Activated B cell treated with CpG ODN at 0.5 μM for 24 hours (primary cell): ENCODE data around the gene CILP2. TPM values are rescaled to one million over a fixed set of nuclear protein-coding genes. Genes with fewer than 3 reads are reported as not detected.

Source experiments
- ATAC-seq: fragments of 200-7000 bp; cut with Tn5 transposase; one replicate; pipeline ENCODE4 v1.10.0; 2021; ENCODE audit warnings: low read depth, mild to moderate bottlenecking, moderate library complexity
- CTCF ChIA-PET: fragments of 350-600 bp; sonication (Branson Sonifier 250); formaldehyde crosslinking; loops from one replicate; lab custom pipeline; 2021; ENCODE audit warnings: antibody characterized with exemption; lab: Charles Lee
- POLR2A ChIA-PET: fragments of 350-600 bp; sonication (Branson Sonifier 250); formaldehyde crosslinking; loops from one replicate; lab custom pipeline; 2021; ENCODE audit warnings: antibody characterized with exemption; lab: Charles Lee
- DNase-seq: peaks from one replicate; pipeline ENCODE4 v3.0.0; 2022
- H3K27ac Mint-ChIP-seq: one replicate; pipeline ENCODE4 v1.8.0; 2020; ENCODE audit warnings: mixed read lengths
- H3K27me3 Mint-ChIP-seq: one replicate; pipeline ENCODE4 v1.8.0; 2021; ENCODE audit warnings: mixed read lengths
- H3K36me3 Mint-ChIP-seq: one replicate; pipeline ENCODE4 v1.8.0; 2021; ENCODE audit warnings: low read depth, mixed read lengths
- H3K4me1 Mint-ChIP-seq: one replicate; pipeline ENCODE4 v1.8.0; 2021; ENCODE audit warnings: mixed read lengths
- H3K4me3 Mint-ChIP-seq: one replicate; pipeline ENCODE4 v1.8.0; 2020; ENCODE audit warnings: mild to moderate bottlenecking, mixed read lengths
- H3K9me3 Mint-ChIP-seq: one replicate; pipeline ENCODE4 v1.8.0; 2020; ENCODE audit warnings: mixed read lengths
- intact Hi-C: fragments of 100-400 bp; cut with micrococcal nuclease; formaldehyde crosslinking; loops from one replicate; pipeline ENCODE4 v1.15.1; 2024
- total RNA-seq: library from RNA; stranded (reverse); gene quantifications from 2 replicates; pipeline ENCODE4 v1.2.3, GENCODE V29; 2022
- TF ChIP-seq, protein P1 (sequence below): fragments of 200-600 bp; IDR thresholded peaks from one replicate; pipeline ENCODE4 v1.8.0; 2022; ENCODE audit warnings: antibody characterized with exemption, mild to moderate bottlenecking

Gene CILP2
- total RNA-seq, 1 donor from 2014 or later, result 0.27 TPM

DNA sequence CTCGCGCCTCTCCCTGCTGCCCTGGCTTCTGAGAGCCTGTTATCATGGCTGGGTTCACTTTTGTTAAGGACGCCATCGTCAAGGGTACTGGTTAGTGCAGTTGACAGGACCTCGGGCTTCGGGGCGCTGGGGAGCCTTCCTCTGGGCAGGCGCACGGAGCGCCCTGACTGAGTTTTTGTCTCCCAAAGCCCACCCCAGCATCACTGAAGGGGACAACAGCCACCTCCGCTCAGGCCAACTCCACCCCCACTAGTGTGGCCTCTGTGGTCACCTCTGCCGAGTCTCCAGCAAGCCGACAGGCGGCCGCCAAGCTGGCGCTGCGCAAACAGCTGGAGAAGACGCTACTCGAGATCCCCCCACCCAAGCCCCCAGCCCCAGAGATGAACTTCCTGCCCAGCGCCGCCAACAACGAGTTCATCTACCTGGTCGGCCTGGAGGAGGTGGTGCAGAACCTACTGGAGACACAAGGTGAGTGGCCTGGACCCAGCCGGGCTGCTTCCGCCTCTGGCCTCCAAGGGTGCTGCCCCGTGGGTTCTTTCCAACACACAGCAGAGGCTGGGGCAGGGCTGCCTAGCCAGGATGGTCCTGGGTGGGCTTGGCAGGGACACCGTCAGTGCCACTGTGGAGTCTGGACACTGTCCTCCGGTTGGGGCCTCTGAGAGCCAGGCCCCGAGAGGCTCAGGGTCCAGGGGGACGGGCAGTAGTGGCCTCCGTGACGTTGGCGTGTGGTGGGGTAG is 39.6 kb upstream of the CILP2 start:
- no peaks in the 10 kb centered on the region for H3K4me1 Mint-ChIP-seq
- no peak overlapping the region for H3K4me3 Mint-ChIP-seq
- H3K27ac Mint-ChIP-seq, result no peak overlapping the region
- no peaks in the 10 kb centered on the region for H3K9me3 Mint-ChIP-seq
- intact Hi-C loops, result no loop called here
- DNase-seq (no peak), ATAC-seq (no peak)
- H3K36me3 Mint-ChIP-seq, result peaks cover 91% of the 10 kb centered on the region
- no peaks in the 10 kb centered on the region for H3K27me3 Mint-ChIP-seq
- POLR2A ChIA-PET, result no interaction called here
- TF ChIP-seq, protein P1, sequence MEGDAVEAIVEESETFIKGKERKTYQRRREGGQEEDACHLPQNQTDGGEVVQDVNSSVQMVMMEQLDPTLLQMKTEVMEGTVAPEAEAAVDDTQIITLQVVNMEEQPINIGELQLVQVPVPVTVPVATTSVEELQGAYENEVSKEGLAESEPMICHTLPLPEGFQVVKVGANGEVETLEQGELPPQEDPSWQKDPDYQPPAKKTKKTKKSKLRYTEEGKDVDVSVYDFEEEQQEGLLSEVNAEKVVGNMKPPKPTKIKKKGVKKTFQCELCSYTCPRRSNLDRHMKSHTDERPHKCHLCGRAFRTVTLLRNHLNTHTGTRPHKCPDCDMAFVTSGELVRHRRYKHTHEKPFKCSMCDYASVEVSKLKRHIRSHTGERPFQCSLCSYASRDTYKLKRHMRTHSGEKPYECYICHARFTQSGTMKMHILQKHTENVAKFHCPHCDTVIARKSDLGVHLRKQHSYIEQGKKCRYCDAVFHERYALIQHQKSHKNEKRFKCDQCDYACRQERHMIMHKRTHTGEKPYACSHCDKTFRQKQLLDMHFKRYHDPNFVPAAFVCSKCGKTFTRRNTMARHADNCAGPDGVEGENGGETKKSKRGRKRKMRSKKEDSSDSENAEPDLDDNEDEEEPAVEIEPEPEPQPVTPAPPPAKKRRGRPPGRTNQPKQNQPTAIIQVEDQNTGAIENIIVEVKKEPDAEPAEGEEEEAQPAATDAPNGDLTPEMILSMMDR, result no peak
- CTCF ChIA-PET, result no interaction called here

DNA sequence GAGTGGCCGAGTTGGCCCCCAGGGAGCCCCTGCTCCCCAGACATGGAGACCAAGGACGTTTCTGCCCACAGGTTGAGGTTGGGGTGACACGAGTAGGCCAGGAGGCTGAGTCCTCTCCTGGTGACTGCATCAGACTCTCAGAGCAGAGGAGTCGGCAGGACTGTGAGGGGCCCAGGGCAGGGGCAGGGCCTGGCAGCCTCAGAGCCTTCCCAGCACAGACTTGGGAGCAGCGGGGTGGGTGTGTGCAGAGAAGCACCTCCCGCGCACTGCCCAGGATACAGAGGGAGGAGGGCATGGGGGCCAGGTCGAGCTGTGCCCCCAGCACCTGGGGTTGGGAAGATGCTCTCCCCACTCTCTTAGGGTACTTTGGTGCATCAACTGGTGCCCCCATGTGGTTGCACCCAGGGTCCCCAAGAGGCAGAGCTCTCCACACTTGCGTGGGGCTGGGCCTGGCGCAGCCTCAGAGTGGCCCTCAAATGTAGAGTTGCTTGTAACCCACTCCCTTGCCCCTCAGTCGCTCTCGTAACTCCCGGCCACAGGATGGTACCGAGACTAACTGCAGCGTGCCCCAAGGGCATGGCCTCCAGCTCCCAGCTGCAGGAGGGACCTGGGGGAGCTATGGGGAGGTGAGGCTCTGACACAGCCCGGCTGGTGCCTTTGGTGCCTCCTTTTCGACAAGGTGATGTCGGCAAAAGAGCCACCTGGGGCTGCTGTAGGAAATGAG is 38.6 kb upstream of the CILP2 start:
- TF ChIP-seq, protein P1, result no peak
- POLR2A ChIA-PET, result no interaction called here
- Mint-ChIP-seq H3K27ac (no peak overlapping the region), H3K36me3 (peaks cover 91% of the 10 kb centered on the region), H3K4me3 (no peak overlapping the region), H3K27me3 (no peaks in the 10 kb centered on the region), H3K9me3 (no peaks in the 10 kb centered on the region), H3K4me1 (no peaks in the 10 kb centered on the region)
- DNase-seq (no peak), ATAC-seq (no peak)
- intact Hi-C loops, result no loop called here
- CTCF ChIA-PET, result no interaction called here

DNA sequence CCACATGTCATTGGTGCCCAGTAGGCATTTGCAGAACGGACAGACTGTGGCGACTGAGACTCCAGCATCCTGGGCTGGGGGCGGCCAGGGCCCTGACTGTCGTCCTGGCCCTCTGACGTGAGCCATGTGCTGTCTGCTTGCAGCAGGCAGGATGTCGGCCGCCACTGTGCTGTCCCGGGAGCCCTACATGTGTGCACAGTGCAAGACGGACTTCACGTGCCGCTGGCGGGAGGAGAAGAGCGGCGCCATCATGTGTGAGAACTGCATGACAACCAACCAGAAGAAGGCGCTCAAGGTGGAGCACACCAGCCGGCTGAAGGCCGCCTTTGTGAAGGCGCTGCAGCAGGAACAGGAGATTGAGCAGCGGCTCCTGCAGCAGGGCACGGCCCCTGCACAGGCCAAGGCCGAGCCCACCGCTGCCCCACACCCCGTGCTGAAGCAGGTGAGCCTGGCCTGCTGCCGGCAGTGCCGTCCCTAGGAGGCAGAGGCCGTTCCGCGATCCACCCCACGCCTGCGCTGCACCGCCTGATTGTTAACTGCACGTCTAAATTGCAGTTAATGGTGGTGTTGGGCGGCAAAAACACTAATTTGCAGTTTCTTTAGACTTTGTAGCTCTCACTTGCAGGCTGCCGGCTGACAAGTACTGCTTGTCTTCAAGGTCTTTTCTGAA is 37.0 kb upstream of the CILP2 start:
- H3K4me1 Mint-ChIP-seq, result no peaks in the 10 kb centered on the region
- peaks cover 92% of the 10 kb centered on the region for H3K36me3 Mint-ChIP-seq
- H3K27ac Mint-ChIP-seq, result no peak overlapping the region
- no peaks in the 10 kb centered on the region for H3K27me3 Mint-ChIP-seq
- H3K4me3 Mint-ChIP-seq, result no peak overlapping the region
- DNase-seq, result no peak
- ChIA-PET POLR2A (no interaction called here), CTCF (no interaction called here)
- TF ChIP-seq, protein P1, result no peak
- ATAC-seq, result no peak
- intact Hi-C loops, result no loop called here
- H3K9me3 Mint-ChIP-seq, result no peaks in the 10 kb centered on the region

DNA sequence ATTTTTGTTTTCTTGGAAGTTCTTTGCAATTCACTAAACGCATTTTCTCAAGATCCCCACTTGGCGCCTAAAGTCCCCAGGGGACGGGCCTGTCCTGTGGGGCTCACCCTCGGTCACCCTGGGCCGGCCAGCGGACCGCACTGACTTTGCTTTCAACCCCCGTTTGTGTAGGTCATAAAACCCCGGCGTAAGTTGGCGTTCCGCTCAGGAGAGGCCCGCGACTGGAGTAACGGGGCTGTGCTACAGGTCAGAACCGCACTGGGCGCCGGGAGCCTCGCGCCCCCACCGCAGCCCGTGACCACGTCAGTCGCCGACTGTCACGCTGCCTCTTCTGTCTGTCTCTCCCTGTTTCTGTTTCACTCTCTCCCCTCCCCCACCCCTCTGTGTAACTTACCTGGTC is 36.3 kb upstream of the CILP2 start:
- Mint-ChIP-seq H3K4me1 (no peaks in the 10 kb centered on the region), H3K27me3 (no peaks in the 10 kb centered on the region), H3K27ac (no peak overlapping the region), H3K36me3 (peaks cover 92% of the 10 kb centered on the region), H3K9me3 (no peaks in the 10 kb centered on the region), H3K4me3 (no peak overlapping the region)
- CTCF ChIA-PET, result no interaction called here
- DNase-seq, result no peak
- no peak for ATAC-seq
- intact Hi-C loops, result no loop called here
- TF ChIP-seq, protein P1, result no peak
- POLR2A ChIA-PET, result no interaction called here

DNA sequence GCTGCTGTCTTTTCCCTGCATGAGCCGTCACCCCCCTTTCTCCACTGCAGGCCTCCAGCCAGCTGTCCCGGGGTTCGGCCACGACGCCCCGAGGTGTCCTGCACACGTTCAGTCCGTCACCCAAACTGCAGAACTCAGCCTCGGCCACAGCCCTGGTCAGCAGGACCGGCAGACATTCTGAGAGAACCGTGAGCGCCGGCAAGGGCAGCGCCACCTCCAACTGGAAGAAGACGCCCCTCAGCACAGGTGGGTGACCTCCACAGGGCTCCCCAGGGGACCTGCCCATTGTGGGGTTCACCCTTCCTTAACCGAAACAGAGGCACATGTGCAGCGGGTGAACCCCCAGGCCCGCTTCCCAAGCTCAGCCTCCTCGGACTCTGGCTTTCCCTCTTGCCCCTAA is 35.8 kb upstream of the CILP2 start:
- ATAC-seq (no peak), DNase-seq (no peak)
- TF ChIP-seq, protein P1, result no peak
- intact Hi-C loops, result no loop called here
- H3K9me3 Mint-ChIP-seq, result no peaks in the 10 kb centered on the region
- H3K4me3 Mint-ChIP-seq, result no peak overlapping the region
- ChIA-PET CTCF (no interaction called here), POLR2A (no interaction called here)
- H3K36me3 Mint-ChIP-seq, result peaks cover 90% of the 10 kb centered on the region
- no peaks in the 10 kb centered on the region for H3K4me1 Mint-ChIP-seq
- H3K27me3 Mint-ChIP-seq, result no peaks in the 10 kb centered on the region
- H3K27ac Mint-ChIP-seq, result no peak overlapping the region
